ENCODE data around the gene CARMIL1. TPM values are rescaled to one million over a fixed set of nuclear protein-coding genes. Genes with fewer than 3 reads are reported as not detected.

Gene CARMIL1
- polyA plus RNA-seq, 1 of the 3 experiments (the other 2 are of a cell fraction), result 1.7 TPM

DNA sequence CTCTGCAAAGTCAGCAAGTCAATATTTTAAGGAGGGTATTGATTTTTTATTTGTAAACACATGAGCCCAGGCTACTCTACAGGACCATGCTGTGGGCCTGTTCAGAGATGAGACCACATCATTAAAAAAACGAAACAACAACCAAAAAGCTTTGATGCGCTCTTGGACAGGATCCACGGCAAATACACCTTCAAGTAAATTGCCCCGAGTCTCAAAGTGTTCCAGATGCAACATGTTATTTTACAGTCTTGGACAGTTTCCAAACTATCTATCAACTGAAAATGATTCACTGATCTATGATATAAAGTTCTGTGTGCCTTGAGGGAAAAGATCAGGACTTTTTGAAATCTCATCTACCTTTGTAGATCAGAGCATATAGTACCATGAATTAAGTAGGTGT, 25.8 kb upstream of the CARMIL1 start:
- no peaks in the 10 kb centered on the region for H3K9me2 ChIP-seq
- no peak overlapping the region for H3K4me2 ChIP-seq
- H3K36me3 ChIP-seq (replicated peaks in 1 of 2; ENCODE audit: control insufficient read depth in 1 of 2, insufficient read depth in 2 of 2, low read length in 1 of 2), result no peaks in the 10 kb centered on the region
- DNase-seq, result no peak
- ChIA-PET CTCF (interaction anchor here (0.8 to 6.6 kb wide), 5 partner anchors 12 to 303 kb away, joined by 3 to 37 read pairs (median 4); no protein-coding TSS in a partner anchor), POLR2A (no interaction called here)
- H3K27me3 ChIP-seq (ENCODE audit: insufficient read depth), result no peaks in the 10 kb centered on the region
- H3K4me1 ChIP-seq (ENCODE audit: control insufficient read depth in 1 of 2, insufficient read depth in 2 of 2, low read depth in 1 of 2, low read length in 1 of 2), result peaks cover 2 to 8% of the 10 kb centered on the region in 2 experiments; a peak in 2 of 4 replicates
- H3K79me2 ChIP-seq (ENCODE audit: insufficient read depth), result no peaks in the 10 kb centered on the region
- no peak overlapping the region for H3K27ac ChIP-seq (ENCODE audit: low read depth in 2 of 2, low read length in 1 of 2)
- no peak overlapping the region for H3K9ac ChIP-seq
- no peaks in the 10 kb centered on the region for H4K20me1 ChIP-seq (ENCODE audit: insufficient read depth)
- 39% methylated on average over 4 of the region's 4 CpGs for WGBS (ENCODE audit: low lambda C conversion rate)
- H2AFZ ChIP-seq (ENCODE audit: low read depth), result no peak overlapping the region
- peak; percentile 54; the same call in 1 of the 2 replicates for TF ChIP-seq NFIC (IDR thresholded peaks at IDR 0.05; ENCODE audit: borderline replicate concordance)
- TF ChIP-seq, protein P1, sequence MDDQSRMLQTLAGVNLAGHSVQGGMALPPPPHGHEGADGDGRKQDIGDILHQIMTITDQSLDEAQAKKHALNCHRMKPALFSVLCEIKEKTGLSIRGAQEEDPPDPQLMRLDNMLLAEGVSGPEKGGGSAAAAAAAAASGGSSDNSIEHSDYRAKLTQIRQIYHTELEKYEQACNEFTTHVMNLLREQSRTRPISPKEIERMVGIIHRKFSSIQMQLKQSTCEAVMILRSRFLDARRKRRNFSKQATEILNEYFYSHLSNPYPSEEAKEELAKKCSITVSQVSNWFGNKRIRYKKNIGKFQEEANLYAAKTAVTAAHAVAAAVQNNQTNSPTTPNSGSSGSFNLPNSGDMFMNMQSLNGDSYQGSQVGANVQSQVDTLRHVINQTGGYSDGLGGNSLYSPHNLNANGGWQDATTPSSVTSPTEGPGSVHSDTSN (IDR thresholded peaks at IDR 0.05), result peak; percentile 40; the same call in 1 of the 2 replicates
- TF ChIP-seq POLR2AphosphoS5 (IDR thresholded peaks at IDR 0.05; ENCODE audit: low read depth, low read length), result no peak
- TF ChIP-seq FOSL2 (IDR thresholded peaks at IDR 0.05; ENCODE audit: borderline replicate concordance, low read depth), result no peak
- peak; percentile 46; the same call in 1 of the 2 replicates for TF ChIP-seq TCF12 (IDR thresholded peaks at IDR 0.05)
- TF ChIP-seq EP300 (IDR thresholded peaks at IDR 0.05; ENCODE audit: borderline replicate concordance in 1 of 2, low read depth in 1 of 2, low read length in 1 of 2), result no peak
- TF ChIP-seq, protein P2, sequence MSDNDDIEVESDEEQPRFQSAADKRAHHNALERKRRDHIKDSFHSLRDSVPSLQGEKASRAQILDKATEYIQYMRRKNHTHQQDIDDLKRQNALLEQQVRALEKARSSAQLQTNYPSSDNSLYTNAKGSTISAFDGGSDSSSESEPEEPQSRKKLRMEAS (IDR thresholded peaks at IDR 0.05; ENCODE audit: low read depth), result no peak
- H3F3A ChIP-seq (replicated peaks; ENCODE audit: insufficient read depth), result peaks cover 17% of the 10 kb centered on the region
- no peak overlapping the region; a peak in 1 of 4 replicates for H3K4me3 ChIP-seq (ENCODE audit: low read depth in 2 of 2, low read length in 1 of 2)
- H3K9me3 ChIP-seq, result no peaks in the 10 kb centered on the region

DNA sequence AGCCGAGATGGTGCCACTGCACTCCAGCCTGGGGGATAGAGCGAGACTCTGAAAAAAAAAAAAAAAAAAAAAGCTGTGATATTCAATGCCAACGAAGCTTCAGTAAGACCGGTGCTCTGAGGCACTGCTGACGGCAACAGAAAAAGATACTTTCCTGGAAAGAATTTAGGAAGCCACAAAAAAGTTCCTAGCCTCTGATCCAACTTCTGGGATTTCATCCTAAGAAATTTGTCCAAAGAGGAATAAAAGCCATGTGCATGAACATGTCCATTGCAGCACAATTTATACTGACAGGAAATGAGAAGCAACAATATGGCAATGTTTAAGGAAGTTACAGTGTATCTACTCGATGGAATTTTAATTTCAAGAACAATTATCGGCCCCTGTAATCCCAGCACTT, 24.5 kb upstream of the CARMIL1 start:
- H2AFZ ChIP-seq (ENCODE audit: low read depth), result no peak overlapping the region
- H3K79me2 ChIP-seq (ENCODE audit: insufficient read depth), result no peaks in the 10 kb centered on the region
- no peaks in the 10 kb centered on the region for H3K36me3 ChIP-seq (replicated peaks in 1 of 2; ENCODE audit: control insufficient read depth in 1 of 2, insufficient read depth in 2 of 2, low read length in 1 of 2)
- CTCF ChIA-PET, result interaction anchor here (0.7 to 6.6 kb wide), 4 partner anchors 11 to 302 kb away, joined by 3 to 37 read pairs (median 6); no protein-coding TSS in a partner anchor
- POLR2A ChIA-PET, result interaction anchor here (0.6 kb wide), 1 partner anchor 389 kb away, joined by 3 read pairs; no protein-coding TSS in a partner anchor
- no peaks in the 10 kb centered on the region for H3K9me2 ChIP-seq
- WGBS (ENCODE audit: low lambda C conversion rate), result 91% methylated on average over 7 of the region's 7 CpGs
- H3K4me3 ChIP-seq (ENCODE audit: low read depth in 2 of 2, low read length in 1 of 2), result no peak overlapping the region
- H3K27ac ChIP-seq (ENCODE audit: low read depth in 2 of 2, low read length in 1 of 2), result no peak overlapping the region
- H3K9ac ChIP-seq, result no peak overlapping the region
- H4K20me1 ChIP-seq (ENCODE audit: insufficient read depth), result no peaks in the 10 kb centered on the region
- no peak for TF ChIP-seq FOSL2 (IDR thresholded peaks at IDR 0.05; ENCODE audit: borderline replicate concordance, low read depth)
- TF ChIP-seq TEAD4 (IDR thresholded peaks at IDR 0.05; ENCODE audit: borderline replicate concordance, insufficient read depth), result no peak
- no peak for TF ChIP-seq MXI1 (IDR thresholded peaks at IDR 0.05; ENCODE audit: low read depth, low read length)
- no peak for TF ChIP-seq POLR2AphosphoS5 (IDR thresholded peaks at IDR 0.05; ENCODE audit: low read depth, low read length)
- no peak for TF ChIP-seq RAD21 (IDR thresholded peaks at IDR 0.05; ENCODE audit: low read length)
- TF ChIP-seq GATA2 (CRISPR knock-in tag; IDR thresholded peaks at IDR 0.05), result no peak
- TF ChIP-seq SIN3A (IDR thresholded peaks at IDR 0.05; ENCODE audit: borderline replicate concordance, low read depth, low read length), result no peak
- no peak for TF ChIP-seq TAF1 (IDR thresholded peaks at IDR 0.05; ENCODE audit: borderline replicate concordance, low read depth, low read length)
- TF ChIP-seq, protein P3, sequence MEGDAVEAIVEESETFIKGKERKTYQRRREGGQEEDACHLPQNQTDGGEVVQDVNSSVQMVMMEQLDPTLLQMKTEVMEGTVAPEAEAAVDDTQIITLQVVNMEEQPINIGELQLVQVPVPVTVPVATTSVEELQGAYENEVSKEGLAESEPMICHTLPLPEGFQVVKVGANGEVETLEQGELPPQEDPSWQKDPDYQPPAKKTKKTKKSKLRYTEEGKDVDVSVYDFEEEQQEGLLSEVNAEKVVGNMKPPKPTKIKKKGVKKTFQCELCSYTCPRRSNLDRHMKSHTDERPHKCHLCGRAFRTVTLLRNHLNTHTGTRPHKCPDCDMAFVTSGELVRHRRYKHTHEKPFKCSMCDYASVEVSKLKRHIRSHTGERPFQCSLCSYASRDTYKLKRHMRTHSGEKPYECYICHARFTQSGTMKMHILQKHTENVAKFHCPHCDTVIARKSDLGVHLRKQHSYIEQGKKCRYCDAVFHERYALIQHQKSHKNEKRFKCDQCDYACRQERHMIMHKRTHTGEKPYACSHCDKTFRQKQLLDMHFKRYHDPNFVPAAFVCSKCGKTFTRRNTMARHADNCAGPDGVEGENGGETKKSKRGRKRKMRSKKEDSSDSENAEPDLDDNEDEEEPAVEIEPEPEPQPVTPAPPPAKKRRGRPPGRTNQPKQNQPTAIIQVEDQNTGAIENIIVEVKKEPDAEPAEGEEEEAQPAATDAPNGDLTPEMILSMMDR (IDR thresholded peaks at IDR 0.05), result no peak
- no peak for TF ChIP-seq EZH2phosphoT487 (IDR thresholded peaks at IDR 0.05; ENCODE audit: borderline replicate concordance, low read depth)
- TF ChIP-seq GABPA (IDR thresholded peaks at IDR 0.05; ENCODE audit: low read depth), result no peak
- TF ChIP-seq, protein P2 (IDR thresholded peaks at IDR 0.05; ENCODE audit: low read depth), result no peak
- no peak for TF ChIP-seq SMC3 (IDR thresholded peaks at IDR 0.05; ENCODE audit: low read depth, low read length)
- TF ChIP-seq YY1 (IDR thresholded peaks at IDR 0.05; ENCODE audit: low read depth), result no peak
- TF ChIP-seq, protein P1 (IDR thresholded peaks at IDR 0.05), result no peak
- no peak for TF ChIP-seq JUND (IDR thresholded peaks at IDR 0.05)
- H3K4me1 ChIP-seq (ENCODE audit: control insufficient read depth in 1 of 2, insufficient read depth in 2 of 2, low read depth in 1 of 2, low read length in 1 of 2), result peaks cover 2 to 3% of the 10 kb centered on the region in 2 experiments; a peak in 1 of 4 replicates
- no peaks in the 10 kb centered on the region for H3K9me3 ChIP-seq
- no peaks in the 10 kb centered on the region for H3K27me3 ChIP-seq (ENCODE audit: insufficient read depth)
- H3F3A ChIP-seq (replicated peaks; ENCODE audit: insufficient read depth), result peaks cover 10% of the 10 kb centered on the region
- DNase-seq, result no peak
- no peak overlapping the region for H3K4me2 ChIP-seq
